Activated CD8-positive, alpha-beta memory T cell treated with anti-CD3 and anti-CD28 coated beads, Interleukin-2, amount 10 ng/mL, durations not matched to agents 7 days and 5 days (primary cell): ENCODE data around the gene ASTN1. TPM values are rescaled to one million over a fixed set of nuclear protein-coding genes. Genes with fewer than 3 reads are reported as not detected.

ENCODE experiments used
- ATAC-seq: fragments of 150-1000 bp; cut with Tn5 transposase; one replicate; pipeline ENCODE4 v1.10.0; 2021; ENCODE audit warnings: moderate library complexity
- CTCF ChIA-PET: fragments of 350-600 bp; sonication (Branson Sonifier 250); formaldehyde crosslinking; loops from one replicate; lab custom pipeline; 2021; ENCODE audit warnings: antibody characterized with exemption; lab: Charles Lee
- DNase-seq: peaks from one replicate; pipeline ENCODE4 v3.0.0-alpha.2; 2020
- H3K27ac Mint-ChIP-seq: one replicate; pipeline ENCODE4 v1.8.0; 2021; ENCODE audit warnings: mild to moderate bottlenecking, mixed read lengths
- H3K27me3 Mint-ChIP-seq: one replicate; pipeline ENCODE4 v1.8.0; 2021; ENCODE audit warnings: mixed read lengths
- H3K36me3 Mint-ChIP-seq: one replicate; pipeline ENCODE4 v1.8.0; 2021; ENCODE audit warnings: mild to moderate bottlenecking, mixed read lengths
- H3K4me1 Mint-ChIP-seq: one replicate; pipeline ENCODE4 v1.8.0; 2021; ENCODE audit warnings: mixed read lengths
- H3K4me3 Mint-ChIP-seq: one replicate; pipeline ENCODE4 v1.8.0; 2021; ENCODE audit warnings: mild to moderate bottlenecking, moderate library complexity, mixed read lengths
- H3K9me3 Mint-ChIP-seq: one replicate; pipeline ENCODE4 v1.8.0; 2022; ENCODE audit warnings: low read depth, mixed read lengths
- total RNA-seq, 2 experiments: library from RNA; stranded (reverse); gene quantifications; one replicate each; pipeline ENCODE4 v1.2.3, GENCODE V29; 2021

The ASTN1 gene
- total RNA-seq, 2 experiments from 2014 or later: not detected

- Mint-ChIP-seq H3K27me3 (no peaks in the 10 kb centered on the region), H3K4me1 (no peaks in the 10 kb centered on the region), H3K4me3 (no peak overlapping the region), H3K9me3 (no peaks in the 10 kb centered on the region), H3K36me3 (no peaks in the 10 kb centered on the region), H3K27ac (no peak overlapping the region)
- no peak for DNase-seq
- no peak for ATAC-seq
- CTCF ChIA-PET: no interaction called here
Observed at GRCh38 chr1:176839216-176839615, 325.3 kb downstream of the ASTN1 start.

- DNase-seq: no peak
- no peak for ATAC-seq
- CTCF ChIA-PET: no interaction called here
- no peaks in the 10 kb centered on the region for H3K9me3 Mint-ChIP-seq
- H3K27me3 Mint-ChIP-seq: no peaks in the 10 kb centered on the region
- no peak overlapping the region for H3K27ac Mint-ChIP-seq
- H3K36me3 Mint-ChIP-seq: no peaks in the 10 kb centered on the region
- H3K4me1 Mint-ChIP-seq: no peaks in the 10 kb centered on the region
- H3K4me3 Mint-ChIP-seq: no peak overlapping the region
Observed at GRCh38 chr1:176838276-176838995, 326.1 kb downstream of the ASTN1 start.

GRCh38 chr1:176837708-176838107, 326.8 kb downstream of the ASTN1 start:
- CTCF ChIA-PET: no interaction called here
- Mint-ChIP-seq H3K27ac (no peak overlapping the region), H3K4me1 (no peaks in the 10 kb centered on the region), H3K4me3 (no peak overlapping the region), H3K9me3 (no peaks in the 10 kb centered on the region), H3K36me3 (no peaks in the 10 kb centered on the region), H3K27me3 (no peaks in the 10 kb centered on the region)
- DNase-seq: no peak
- ATAC-seq: no peak

- CTCF ChIA-PET: no interaction called here
- no peak overlapping the region for H3K4me3 Mint-ChIP-seq
- ATAC-seq: no peak
Observed at GRCh38 chr1:176831150-176831549, 333.4 kb downstream of the ASTN1 start.

GRCh38 chr1:176829261-176829660, 335.3 kb downstream of the ASTN1 start:
- CTCF ChIA-PET: no interaction called here

More at GRCh38 chr1:176831150-176831549, 333.4 kb downstream of the ASTN1 start:
- Mint-ChIP-seq H3K27me3 (no peaks in the 10 kb centered on the region), H3K9me3 (no peaks in the 10 kb centered on the region), H3K27ac (no peak overlapping the region), H3K36me3 (no peaks in the 10 kb centered on the region), H3K4me1 (no peaks in the 10 kb centered on the region)
- no peak for DNase-seq

GRCh38 chr1:176826265-176826664, 338.2 kb downstream of the ASTN1 start:
- H3K4me1 Mint-ChIP-seq: no peaks in the 10 kb centered on the region
- CTCF ChIA-PET: no interaction called here
- H3K9me3 Mint-ChIP-seq: no peaks in the 10 kb centered on the region
- H3K4me3 Mint-ChIP-seq: no peak overlapping the region
- ATAC-seq (no peak), DNase-seq (no peak)
- no peaks in the 10 kb centered on the region for H3K27me3 Mint-ChIP-seq
- no peaks in the 10 kb centered on the region for H3K36me3 Mint-ChIP-seq
- no peak overlapping the region for H3K27ac Mint-ChIP-seq

More at GRCh38 chr1:176829261-176829660, 335.3 kb downstream of the ASTN1 start:
- H3K4me1 Mint-ChIP-seq: no peaks in the 10 kb centered on the region
- H3K27ac Mint-ChIP-seq: no peak overlapping the region
- DNase-seq (no peak), ATAC-seq (no peak)
- H3K36me3 Mint-ChIP-seq: no peaks in the 10 kb centered on the region
- no peak overlapping the region for H3K4me3 Mint-ChIP-seq
- H3K27me3 Mint-ChIP-seq: no peaks in the 10 kb centered on the region
- H3K9me3 Mint-ChIP-seq: no peaks in the 10 kb centered on the region

- Mint-ChIP-seq H3K36me3 (no peaks in the 10 kb centered on the region), H3K27ac (no peak overlapping the region), H3K4me1 (no peaks in the 10 kb centered on the region), H3K9me3 (no peaks in the 10 kb centered on the region), H3K27me3 (no peaks in the 10 kb centered on the region), H3K4me3 (no peak overlapping the region)
- no peak for ATAC-seq
- DNase-seq: no peak
- CTCF ChIA-PET: no interaction called here
Observed at GRCh38 chr1:176820391-176821031, 344.0 kb downstream of the ASTN1 start.

- no peak for ATAC-seq
- Mint-ChIP-seq H3K4me3 (no peak overlapping the region), H3K27ac (no peak overlapping the region), H3K9me3 (no peaks in the 10 kb centered on the region), H3K36me3 (no peaks in the 10 kb centered on the region), H3K27me3 (no peaks in the 10 kb centered on the region), H3K4me1 (no peaks in the 10 kb centered on the region)
- CTCF ChIA-PET: no interaction called here
- no peak for DNase-seq
Observed at GRCh38 chr1:176816232-176816631, 348.3 kb downstream of the ASTN1 start.

GRCh38 chr1:176815621-176816020, 348.9 kb downstream of the ASTN1 start:
- Mint-ChIP-seq H3K4me1 (no peaks in the 10 kb centered on the region), H3K27ac (no peak overlapping the region), H3K9me3 (no peaks in the 10 kb centered on the region), H3K36me3 (no peaks in the 10 kb centered on the region), H3K27me3 (no peaks in the 10 kb centered on the region), H3K4me3 (no peak overlapping the region)
- CTCF ChIA-PET: no interaction called here
- no peak for ATAC-seq
- DNase-seq: no peak

GRCh38 chr1:176811511-176812288, 352.8 kb downstream of the ASTN1 start:
- DNase-seq (no peak), ATAC-seq (no peak)
- Mint-ChIP-seq H3K36me3 (no peaks in the 10 kb centered on the region), H3K27me3 (no peaks in the 10 kb centered on the region), H3K4me3 (no peak overlapping the region), H3K9me3 (no peaks in the 10 kb centered on the region), H3K27ac (no peak overlapping the region), H3K4me1 (no peaks in the 10 kb centered on the region)
- CTCF ChIA-PET: no interaction called here

GRCh38 chr1:176809292-176809691, 355.2 kb downstream of the ASTN1 start:
- CTCF ChIA-PET: no interaction called here
- ATAC-seq (no peak), DNase-seq (no peak)
- H3K4me3 Mint-ChIP-seq: no peak overlapping the region
- no peak overlapping the region for H3K27ac Mint-ChIP-seq
- H3K27me3 Mint-ChIP-seq: no peaks in the 10 kb centered on the region
- H3K4me1 Mint-ChIP-seq: no peaks in the 10 kb centered on the region
- H3K9me3 Mint-ChIP-seq: no peaks in the 10 kb centered on the region
- H3K36me3 Mint-ChIP-seq: no peaks in the 10 kb centered on the region
